ENCODE results near the gene MED9.

- TF ChIP-seq EZH2 (IDR thresholded peaks at IDR 0.05) (no peak), POLR2AphosphoS5 (IDR thresholded peaks at IDR 0.05; ENCODE audit: borderline replicate concordance, low read depth, low read length) (no peak)
These were observed 30.2 kb downstream of the MED9 start for GRCh38 chr17:17506893-17507464.

Measured in SK-N-MC (cell line).